Activated naive CD8-positive, alpha-beta T cell treated with anti-CD3 and anti-CD28 coated beads, Interleukin-2, amount 50 U/mL, for 16 hours (primary cell): ENCODE data around the gene CES4A.
"Not testable (repeated sequence)": the region's sequence is repeated elsewhere in the genome, so short reads cannot be mapped to it uniquely, and the experiment has no call there.

Experiments used
- DNase-seq: peaks from one replicate; pipeline ENCODE4 v3.0.0-alpha.2; 2020; ENCODE audit warnings: low read depth, low spot score

Gene CES4A

DNA sequence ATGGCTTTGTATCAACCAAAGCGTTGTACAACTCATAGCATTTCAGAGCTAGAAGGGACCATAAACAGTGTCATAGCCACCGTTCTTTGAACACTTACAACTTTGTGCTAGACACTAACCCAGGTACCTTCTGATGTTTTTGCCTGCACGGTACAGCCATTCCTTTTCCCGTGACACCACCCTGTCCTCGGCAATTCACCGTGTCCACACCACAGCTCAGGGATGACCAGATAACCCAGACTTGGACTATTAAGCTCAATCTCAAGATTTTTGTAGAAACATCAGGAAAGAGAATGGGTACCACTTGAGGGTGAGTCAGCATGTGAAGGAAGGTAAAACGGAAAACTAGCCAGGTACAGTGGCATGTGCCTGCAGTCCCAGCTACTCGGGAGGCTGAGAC is 30.8 kb downstream of the CES4A start:
- DNase-seq, result no peak

DNA sequence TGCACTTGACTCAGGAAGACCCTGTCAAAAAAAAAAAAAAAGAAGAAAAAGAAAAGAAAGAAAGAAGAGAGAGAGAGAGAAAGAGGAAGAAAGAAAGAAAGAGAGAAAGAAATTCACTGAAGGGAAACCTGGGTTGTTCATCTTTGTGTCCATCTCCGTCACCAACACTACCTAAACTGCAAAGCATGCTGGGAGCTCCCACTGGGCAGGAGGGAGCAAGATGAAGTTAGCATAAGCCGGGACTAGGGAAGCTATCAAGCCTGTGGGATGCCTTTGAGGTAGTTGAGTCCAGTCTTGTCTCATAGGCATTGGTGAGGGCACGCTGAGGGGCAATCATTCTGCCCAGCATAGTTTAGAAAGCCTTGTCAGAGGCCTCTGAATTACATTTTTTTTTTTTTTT is 32.9 kb downstream of the CES4A start:
- no peak for DNase-seq

- no peak for DNase-seq
These were observed 34.3 kb downstream of the CES4A start for GRCh38 chr16:67022531-67023214.

GRCh38 chr16:67023689-67024088 is 35.3 kb downstream of the CES4A start:
- no peak for DNase-seq

- no peak for DNase-seq
These were observed 36.2 kb downstream of the CES4A start for GRCh38 chr16:67024384-67025209.

DNA sequence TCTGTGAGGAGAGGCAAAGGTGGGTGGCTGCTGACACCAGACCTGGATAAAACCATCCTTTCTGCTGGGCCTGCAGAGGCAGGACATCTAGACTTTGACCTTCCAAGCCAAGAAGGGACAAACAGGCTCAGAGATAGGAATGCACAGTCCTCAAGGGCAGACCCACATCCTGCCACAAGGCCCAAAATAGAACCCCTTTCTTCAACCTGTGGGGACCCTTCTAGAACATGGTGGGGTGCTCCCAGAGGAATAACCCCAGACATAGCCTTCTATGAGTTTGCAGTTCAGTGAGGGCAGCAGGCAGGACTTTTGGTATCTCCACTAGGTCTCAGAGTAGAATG is 36.8 kb downstream of the CES4A start:
- no peak for DNase-seq

- no peak for DNase-seq
These were observed 38.2 kb downstream of the CES4A start for GRCh38 chr16:67026570-67026969.

GRCh38 chr16:67027046-67027445 is 38.7 kb downstream of the CES4A start:
- no peak for DNase-seq

DNA sequence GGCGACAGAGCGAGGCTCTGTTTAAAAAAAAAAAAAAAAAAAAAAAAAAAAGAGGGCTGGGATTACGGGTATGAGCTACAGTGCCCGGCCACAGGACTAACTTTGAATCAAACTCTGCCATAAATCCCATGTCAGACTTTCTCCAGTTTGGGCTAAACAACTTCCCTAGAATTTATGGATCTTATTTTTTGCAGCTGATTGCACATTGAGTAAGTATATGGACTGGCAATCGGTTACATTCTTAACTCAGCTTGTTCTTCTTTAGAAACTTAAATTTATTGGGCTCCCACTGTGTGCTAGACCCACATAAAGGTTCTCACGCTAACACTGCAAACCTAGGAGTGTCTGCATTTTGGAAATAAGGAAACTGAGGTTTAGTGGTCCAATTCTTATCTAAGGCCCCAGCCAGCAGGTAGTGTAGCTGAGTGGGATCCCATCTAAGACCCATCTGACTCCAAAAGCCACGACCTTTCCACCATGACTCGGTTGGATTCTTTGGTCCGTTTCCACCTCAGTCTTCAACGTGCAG is 39.8 kb downstream of the CES4A start:
- no peak for DNase-seq

DNA sequence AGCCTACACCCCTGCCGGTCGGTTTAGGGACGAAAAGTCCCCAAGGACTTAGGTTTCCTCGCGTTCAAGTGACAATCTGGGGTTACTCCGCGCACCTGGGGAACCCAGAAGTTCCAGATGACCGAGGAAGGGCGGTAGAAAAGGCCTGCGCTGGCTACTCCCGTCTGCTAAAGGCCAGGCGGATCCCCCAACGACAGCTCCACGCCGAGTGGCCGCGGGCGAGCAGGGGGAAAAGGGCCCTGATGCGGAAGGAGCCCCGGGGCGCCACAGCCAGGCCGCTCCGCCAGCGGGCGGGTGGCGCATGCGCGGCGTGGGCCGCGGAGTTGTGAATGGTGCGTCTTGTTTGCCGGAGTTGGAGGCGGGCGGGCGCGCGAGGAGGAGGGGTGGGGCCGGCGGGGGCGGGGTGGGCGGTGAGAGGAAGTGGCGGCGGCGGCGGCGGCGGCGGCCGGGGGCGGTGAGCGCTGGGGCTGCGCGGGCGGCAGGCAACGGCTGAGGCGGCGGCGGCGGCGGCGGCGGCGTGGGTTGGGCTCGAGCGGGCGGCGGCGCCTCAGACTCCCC is 40.4 kb downstream of the CES4A start, which contains the start of gene CBFB:
Gene CBFB (plus strand): TSS at position 454 of the 558 bp plus-strand sequence. CDS start 259 bp downstream, outside the sequence.
- DNase-seq, result peak; percentile 80

- DNase-seq, result no peak
These were observed 41.1 kb downstream of the CES4A start for GRCh38 chr16:67029254-67030096.

- no peak for DNase-seq
These were observed 42.0 kb downstream of the CES4A start for GRCh38 chr16:67030221-67030962.

- DNase-seq, result no peak
These were observed 46.1 kb downstream of the CES4A start for GRCh38 chr16:67034487-67034886.

- DNase-seq, result no peak
These were observed 47.0 kb downstream of the CES4A start for GRCh38 chr16:67035364-67035763.

DNA sequence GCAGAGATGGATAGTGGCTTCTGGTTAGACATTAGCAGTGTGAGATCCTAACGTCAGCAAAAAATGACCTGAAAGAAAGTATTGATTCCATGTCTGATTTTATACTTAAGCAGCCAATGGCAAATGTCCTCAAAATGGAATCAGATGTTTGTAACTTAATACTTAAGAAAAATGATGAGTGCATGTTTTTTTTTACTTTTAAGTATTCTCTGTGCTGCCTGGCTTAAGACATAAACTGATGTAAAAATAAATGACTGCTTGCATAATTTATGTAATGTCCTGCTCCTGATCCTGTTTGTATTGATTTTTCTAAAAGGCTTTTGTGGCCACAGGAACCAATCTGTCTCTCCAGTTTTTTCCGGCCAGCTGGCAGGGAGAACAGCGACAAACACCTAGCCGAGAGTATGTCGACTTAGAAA is 47.9 kb downstream of the CES4A start:
- no peak for DNase-seq

DNA sequence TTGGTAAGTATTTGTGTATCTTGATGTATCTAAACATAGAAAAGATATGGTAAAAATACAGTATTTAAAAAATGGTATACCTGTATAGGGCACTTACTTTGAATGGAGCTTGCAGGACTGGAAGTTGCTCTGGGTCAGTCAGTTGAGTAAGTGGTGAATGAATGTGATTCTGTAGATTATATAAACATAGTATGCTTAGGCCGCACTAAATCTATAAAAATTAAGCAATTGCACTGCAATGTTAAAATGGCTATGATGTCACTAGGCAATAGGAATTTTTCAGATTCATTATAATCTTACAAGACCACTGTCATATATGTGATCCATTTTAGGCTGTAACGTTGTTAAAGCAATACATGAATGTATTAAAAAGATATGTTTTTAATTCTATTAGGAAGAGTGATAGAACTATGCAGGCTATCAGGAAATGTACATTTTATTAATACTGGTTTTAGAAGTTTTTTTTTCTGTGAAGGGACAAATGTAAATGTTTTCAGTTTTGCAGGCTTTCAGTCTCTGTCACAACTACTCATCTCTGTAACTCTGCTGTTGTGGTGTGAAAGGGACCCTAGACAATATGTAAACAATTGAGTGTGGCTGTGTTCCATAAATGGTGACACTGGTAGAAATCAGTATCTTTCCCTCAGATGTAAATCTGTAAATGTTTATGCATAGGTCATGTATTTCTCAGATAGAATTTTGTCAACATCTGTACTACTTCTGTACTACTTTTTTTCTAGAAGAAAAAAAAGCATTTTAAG is 51.1 kb downstream of the CES4A start:
- DNase-seq, result no peak

DNA sequence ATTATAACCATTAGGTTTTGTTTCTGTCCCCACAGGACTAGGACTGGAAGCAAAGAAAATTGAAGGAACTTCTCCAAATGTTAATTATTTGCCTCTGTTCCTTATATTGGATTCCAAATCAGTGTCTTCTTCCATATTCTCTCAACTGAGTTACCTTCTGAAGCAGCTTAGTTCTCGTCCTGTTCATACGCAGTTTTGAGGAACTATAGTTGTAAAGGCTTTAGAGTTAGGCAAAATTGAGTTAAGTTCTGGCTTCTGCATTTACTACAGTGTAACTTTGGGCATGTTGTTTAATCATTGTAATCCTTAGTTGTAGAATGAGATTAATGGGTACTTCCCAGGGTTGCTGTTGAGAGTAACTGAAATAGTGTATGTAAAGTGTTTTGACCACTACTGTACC is 51.8 kb downstream of the CES4A start:
- no peak for DNase-seq

- no peak for DNase-seq
These were observed 52.5 kb downstream of the CES4A start for GRCh38 chr16:67040906-67041305.

GRCh38 chr16:67041520-67041919 is 53.1 kb downstream of the CES4A start:
- DNase-seq, result not testable (repeated sequence)

- no peak for DNase-seq
These were observed 55.0 kb downstream of the CES4A start for GRCh38 chr16:67043420-67043819.
